GM18873 (cell line): ENCODE data around the gene CEP44.
"Not testable (repeated sequence)": the region's sequence is repeated elsewhere in the genome, so short reads cannot be mapped to it uniquely, and the experiment has no call there.

Experiments
- ATAC-seq: cut with Tn5 transposase; IDR thresholded peaks from one replicate; pipeline ENCODE4 v1.9.1; 2021; ENCODE audit warnings: mild to moderate bottlenecking, moderate library complexity, moderate number of reproducible peaks; ENCODE audit not compliant: unreplicated experiment, low FRiP score

The CEP44 gene

GRCh38 chr4:174318829-174319764 is 35.4 kb downstream of the CEP44 start:
- ATAC-seq, result no peak

GRCh38 chr4:174320494-174321199 is 36.9 kb downstream of the CEP44 start:
- no peak for ATAC-seq

- no peak for ATAC-seq
Observed at GRCh38 chr4:174324236-174324635, 40.5 kb downstream of the CEP44 start.

GRCh38 chr4:174324725-174325124 is 41.0 kb downstream of the CEP44 start:
- ATAC-seq, result no peak

- no peak for ATAC-seq
Observed at GRCh38 chr4:174332741-174333493, 49.2 kb downstream of the CEP44 start.

GRCh38 chr4:174334628-174335027 is 50.9 kb downstream of the CEP44 start:
- peak; percentile 87 for ATAC-seq

- no peak for ATAC-seq
Observed at GRCh38 chr4:174340714-174341113, 57.0 kb downstream of the CEP44 start.

GRCh38 chr4:174349156-174349555 is 65.4 kb downstream of the CEP44 start:
- ATAC-seq, result no peak

- no peak for ATAC-seq
Observed at GRCh38 chr4:174352061-174352819, 68.5 kb downstream of the CEP44 start.

GRCh38 chr4:174357321-174357720 is 73.6 kb downstream of the CEP44 start:
- no peak for ATAC-seq

- peak; percentile 39 for ATAC-seq
Observed at GRCh38 chr4:174358410-174358809, 74.7 kb downstream of the CEP44 start.

GRCh38 chr4:174358829-174359228 is 75.1 kb downstream of the CEP44 start:
- ATAC-seq, result peak; percentile 99

GRCh38 chr4:174362340-174362739 is 78.6 kb downstream of the CEP44 start:
- ATAC-seq, result no peak

- ATAC-seq, result not testable (repeated sequence)
Observed at GRCh38 chr4:174363782-174364181, 80.1 kb downstream of the CEP44 start.

- ATAC-seq, result no peak
Observed at GRCh38 chr4:174365018-174365587, 81.4 kb downstream of the CEP44 start.

GRCh38 chr4:174369985-174370384 is 86.3 kb downstream of the CEP44 start:
- ATAC-seq, result no peak

GRCh38 chr4:174373821-174374220 is 90.1 kb downstream of the CEP44 start:
- ATAC-seq, result no peak

GRCh38 chr4:174375422-174375821 is 91.7 kb downstream of the CEP44 start:
- ATAC-seq, result no peak

GRCh38 chr4:174377613-174378012 is 93.9 kb downstream of the CEP44 start:
- no peak for ATAC-seq

- ATAC-seq, result no peak
Observed at GRCh38 chr4:174378951-174379350, 95.2 kb downstream of the CEP44 start.
